NCI-H1436 treated with DMSO at 0.1 percent for 48 hours (cell line): Measurements from ENCODE around the gene OR2T8.
"Not testable (repeated sequence)": the region's sequence is repeated elsewhere in the genome, so short reads cannot be mapped to it uniquely, and the experiment has no call there.

Experiments used
- DNase-seq: peaks from one replicate; lab custom pipeline; 2025; lab: John Stamatoyannopoulos, UW

The OR2T8 gene

GRCh38 chr1:247919952-247920351, at the start of gene OR2T8:
OR2T8 (plus strand) TSS chr1:247920252; CDS start chr1:247921018, 766 bp downstream.
- no peak for DNase-seq

GRCh38 chr1:247883346-247883745, 36.7 kb upstream of the OR2T8 start:
- no peak for DNase-seq

- no peak for DNase-seq
Measured at GRCh38 chr1:247884797-247885413, 35.1 kb upstream of the OR2T8 start.

- DNase-seq = no peak
Measured at GRCh38 chr1:247895163-247895637, 24.9 kb upstream of the OR2T8 start, which contains the start of gene OR2W3. OR2W3 (plus strand) TSS chr1:247895587; CDS start chr1:247895587, 0 bp downstream.

- no peak for DNase-seq
Measured at GRCh38 chr1:247895976-247896375, 24.1 kb upstream of the OR2T8 start.

GRCh38 chr1:247904122-247904521, 15.9 kb upstream of the OR2T8 start:
- no peak for DNase-seq

- DNase-seq = no peak
Measured at GRCh38 chr1:247905181-247905580, 14.9 kb upstream of the OR2T8 start.

- no peak for DNase-seq
Measured at GRCh38 chr1:247905910-247906503, 14.0 kb upstream of the OR2T8 start.

GRCh38 chr1:247906504-247907047, 13.5 kb upstream of the OR2T8 start:
- no peak for DNase-seq

GRCh38 chr1:247908766-247909165, 11.3 kb upstream of the OR2T8 start:
- no peak for DNase-seq

- no peak for DNase-seq
Measured at GRCh38 chr1:247913786-247914185, 6.3 kb upstream of the OR2T8 start.

GRCh38 chr1:247914941-247915662, 5.0 kb upstream of the OR2T8 start:
- no peak for DNase-seq

- DNase-seq = no peak
Measured at GRCh38 chr1:247923941-247924340, 3.9 kb downstream of the OR2T8 start.

GRCh38 chr1:247924868-247925267, 4.8 kb downstream of the OR2T8 start, which contains the start of gene OR2AJ1:
OR2AJ1 (plus strand) TSS chr1:247924889; CDS start chr1:247933769, 8,880 bp downstream.
- DNase-seq = no peak

GRCh38 chr1:247933989-247934388, 13.9 kb downstream of the OR2T8 start:
- no peak for DNase-seq

- DNase-seq = no peak
Measured at GRCh38 chr1:247935781-247936180, 15.7 kb downstream of the OR2T8 start.

GRCh38 chr1:247936415-247936814, 16.4 kb downstream of the OR2T8 start:
- no peak for DNase-seq

- DNase-seq = not testable (repeated sequence)
Measured at GRCh38 chr1:247936965-247937734, 17.1 kb downstream of the OR2T8 start.

- DNase-seq = no peak
Measured at GRCh38 chr1:247942624-247943023, 22.6 kb downstream of the OR2T8 start.

- no peak for DNase-seq
Measured at GRCh38 chr1:247948558-247948957, 28.5 kb downstream of the OR2T8 start, which contains the start of gene OR2L8. OR2L8 (plus strand) TSS chr1:247948858; CDS start chr1:247948858, 0 bp downstream.

GRCh38 chr1:247953408-247953807, 33.4 kb downstream of the OR2T8 start:
- no peak for DNase-seq

GRCh38 chr1:247961791-247962190, 41.7 kb downstream of the OR2T8 start:
- no peak for DNase-seq
